Measurements from ENCODE around the gene LDB2. TPM values are rescaled to one million over a fixed set of nuclear protein-coding genes. Genes with fewer than 3 reads are reported as not detected.

Gene LDB2
- total RNA-seq, 4 donors from 2014 or later = 7.0 to 26.4 (median 18.1) TPM

- no peak for ATAC-seq
- H3K27ac ChIP-seq = no peak overlapping the region
- TF ChIP-seq POLR2A (IDR thresholded peaks at IDR 0.05) = no peak
- TF ChIP-seq CTCF (IDR thresholded peaks at IDR 0.05 in 4 of 5, conservative IDR thresholded peaks at IDR 0.05 in 1 of 5) = no peak
- intact Hi-C loops (cut with DNase I; ENCODE audit: low total_unique reads) (no loop called here), in situ Hi-C loops (cut with MboI; ENCODE audit: low sequenced_read_pairs in 4 of 4) (no loop called here)
- H3K9me3 ChIP-seq = no peaks in the 10 kb centered on the region
- DNase-seq = no peak
- no peak overlapping the region for H3K4me3 ChIP-seq
- no peaks in the 10 kb centered on the region for H3K27me3 ChIP-seq
- no peaks in the 10 kb centered on the region for H3K4me1 ChIP-seq
- no peaks in the 10 kb centered on the region for H3K36me3 ChIP-seq
Measured at GRCh38 chr4:16812041-16812440, 86.4 kb downstream of the LDB2 start.

- TF ChIP-seq POLR2A (IDR thresholded peaks at IDR 0.05) (no peak), CTCF (IDR thresholded peaks at IDR 0.05 in 4 of 5, conservative IDR thresholded peaks at IDR 0.05 in 1 of 5) (no peak)
- Histone ChIP-seq H3K27ac (no peak overlapping the region), H3K9me3 (no peaks in the 10 kb centered on the region), H3K4me1 (no peaks in the 10 kb centered on the region), H3K27me3 (no peaks in the 10 kb centered on the region), H3K36me3 (no peaks in the 10 kb centered on the region), H3K4me3 (no peak overlapping the region)
- in situ Hi-C loops (cut with MboI; ENCODE audit: low sequenced_read_pairs in 4 of 4) (no loop called here), intact Hi-C loops (cut with DNase I; ENCODE audit: low total_unique reads) (no loop called here)
- DNase-seq (no peak), ATAC-seq (no peak)
Measured at GRCh38 chr4:16809943-16810342, 88.5 kb downstream of the LDB2 start.

GRCh38 chr4:16809064-16809463 lies 89.4 kb downstream of the LDB2 start:
- intact Hi-C loops (cut with DNase I; ENCODE audit: low total_unique reads) (no loop called here), in situ Hi-C loops (cut with MboI; ENCODE audit: low sequenced_read_pairs in 4 of 4) (no loop called here)
- H3K9me3 ChIP-seq = no peaks in the 10 kb centered on the region
- H3K27ac ChIP-seq = no peak overlapping the region
- no peaks in the 10 kb centered on the region for H3K36me3 ChIP-seq
- no peak for DNase-seq
- no peaks in the 10 kb centered on the region for H3K4me1 ChIP-seq
- no peaks in the 10 kb centered on the region for H3K27me3 ChIP-seq
- TF ChIP-seq POLR2A (IDR thresholded peaks at IDR 0.05) (no peak), CTCF (IDR thresholded peaks at IDR 0.05 in 4 of 5, conservative IDR thresholded peaks at IDR 0.05 in 1 of 5) (no peak)
- no peak for ATAC-seq
- H3K4me3 ChIP-seq = no peak overlapping the region

GRCh38 chr4:16807355-16807754 lies 91.1 kb downstream of the LDB2 start:
- TF ChIP-seq POLR2A (IDR thresholded peaks at IDR 0.05) (no peak), CTCF (IDR thresholded peaks at IDR 0.05 in 4 of 5, conservative IDR thresholded peaks at IDR 0.05 in 1 of 5) (no peak)
- Histone ChIP-seq H3K4me3 (no peak overlapping the region), H3K4me1 (no peaks in the 10 kb centered on the region), H3K9me3 (no peaks in the 10 kb centered on the region), H3K36me3 (no peaks in the 10 kb centered on the region), H3K27me3 (no peaks in the 10 kb centered on the region), H3K27ac (no peak overlapping the region)
- no peak for ATAC-seq
- in situ Hi-C loops (cut with MboI; ENCODE audit: low sequenced_read_pairs in 4 of 4) = no loop called here
- intact Hi-C loops (cut with DNase I; ENCODE audit: low total_unique reads) = no loop called here
- DNase-seq = no peak

GRCh38 chr4:16804581-16804980 lies 93.9 kb downstream of the LDB2 start:
- in situ Hi-C loops (cut with MboI; ENCODE audit: low sequenced_read_pairs in 4 of 4) = no loop called here
- intact Hi-C loops (cut with DNase I; ENCODE audit: low total_unique reads) = no loop called here
- no peaks in the 10 kb centered on the region for H3K9me3 ChIP-seq
- no peaks in the 10 kb centered on the region for H3K36me3 ChIP-seq
- no peak for TF ChIP-seq CTCF (IDR thresholded peaks at IDR 0.05 in 4 of 5, conservative IDR thresholded peaks at IDR 0.05 in 1 of 5)
- no peak for TF ChIP-seq POLR2A (IDR thresholded peaks at IDR 0.05)
- no peaks in the 10 kb centered on the region for H3K4me1 ChIP-seq
- DNase-seq (no peak), ATAC-seq (no peak)
- no peaks in the 10 kb centered on the region for H3K27me3 ChIP-seq
- no peak overlapping the region for H3K27ac ChIP-seq
- no peak overlapping the region for H3K4me3 ChIP-seq
